Tibial nerve (tissue), 4 donors: ENCODE measurements around the gene TAB2.

Experiments
- EP300 ChIP-seq, 2 donors: sonication (generic); formaldehyde crosslinking; IDR thresholded peaks; one replicate each; pipeline ENCODE4 v1.6.1; 2017; ENCODE audit warnings: antibody characterized with exemption in 2 of 2, mild to moderate bottlenecking in 1 of 2
- TF ChIP-seq, protein P1 (sequence below), 5 experiments: fragments of 200-600 bp in 3 of 5; fragments of 450-650 bp in 2 of 5; sonication (generic) in 3 of 5; IDR thresholded peaks; one replicate each; pipeline ENCODE4 v1.5.1; 2016 to 2019; ENCODE audit warnings: antibody characterized with exemption in 5 of 5, mild to moderate bottlenecking in 3 of 5, moderate library complexity in 2 of 5

DNA sequence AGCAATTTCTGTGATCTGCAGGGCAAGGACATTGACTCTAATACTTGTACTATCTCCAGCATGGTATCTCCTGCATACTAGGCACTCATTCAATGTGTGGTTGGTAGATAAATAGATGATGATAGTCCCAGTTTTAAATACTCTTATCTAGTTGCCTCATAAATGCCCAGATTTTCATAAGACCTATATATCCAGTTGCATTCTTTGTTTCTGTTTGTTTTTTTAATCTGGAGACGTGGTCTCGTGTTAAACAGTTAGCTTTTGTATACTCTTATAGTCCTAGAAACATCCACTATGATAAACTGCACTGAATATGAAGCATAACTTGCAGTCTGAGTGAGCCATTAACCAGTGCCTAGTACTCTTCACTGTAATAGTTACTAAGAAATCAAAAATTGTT lies 47.0 kb downstream of the TAB2 start:
- TF ChIP-seq, protein P1, sequence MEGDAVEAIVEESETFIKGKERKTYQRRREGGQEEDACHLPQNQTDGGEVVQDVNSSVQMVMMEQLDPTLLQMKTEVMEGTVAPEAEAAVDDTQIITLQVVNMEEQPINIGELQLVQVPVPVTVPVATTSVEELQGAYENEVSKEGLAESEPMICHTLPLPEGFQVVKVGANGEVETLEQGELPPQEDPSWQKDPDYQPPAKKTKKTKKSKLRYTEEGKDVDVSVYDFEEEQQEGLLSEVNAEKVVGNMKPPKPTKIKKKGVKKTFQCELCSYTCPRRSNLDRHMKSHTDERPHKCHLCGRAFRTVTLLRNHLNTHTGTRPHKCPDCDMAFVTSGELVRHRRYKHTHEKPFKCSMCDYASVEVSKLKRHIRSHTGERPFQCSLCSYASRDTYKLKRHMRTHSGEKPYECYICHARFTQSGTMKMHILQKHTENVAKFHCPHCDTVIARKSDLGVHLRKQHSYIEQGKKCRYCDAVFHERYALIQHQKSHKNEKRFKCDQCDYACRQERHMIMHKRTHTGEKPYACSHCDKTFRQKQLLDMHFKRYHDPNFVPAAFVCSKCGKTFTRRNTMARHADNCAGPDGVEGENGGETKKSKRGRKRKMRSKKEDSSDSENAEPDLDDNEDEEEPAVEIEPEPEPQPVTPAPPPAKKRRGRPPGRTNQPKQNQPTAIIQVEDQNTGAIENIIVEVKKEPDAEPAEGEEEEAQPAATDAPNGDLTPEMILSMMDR (IDR thresholded peaks at IDR 0.05) = no peak
- no peak for TF ChIP-seq EP300 (IDR thresholded peaks at IDR 0.05)
